Right kidney (tissue), 1 donor: ENCODE results near the gene SIL1.
"Not testable (repeated sequence)": the region's sequence is repeated elsewhere in the genome, so short reads cannot be mapped to it uniquely, and the experiment has no call there.

Experiments
- DNase-seq: peaks from one replicate; pipeline ENCODE4 v3.0.0-alpha.2; 2016

Gene SIL1

DNA sequence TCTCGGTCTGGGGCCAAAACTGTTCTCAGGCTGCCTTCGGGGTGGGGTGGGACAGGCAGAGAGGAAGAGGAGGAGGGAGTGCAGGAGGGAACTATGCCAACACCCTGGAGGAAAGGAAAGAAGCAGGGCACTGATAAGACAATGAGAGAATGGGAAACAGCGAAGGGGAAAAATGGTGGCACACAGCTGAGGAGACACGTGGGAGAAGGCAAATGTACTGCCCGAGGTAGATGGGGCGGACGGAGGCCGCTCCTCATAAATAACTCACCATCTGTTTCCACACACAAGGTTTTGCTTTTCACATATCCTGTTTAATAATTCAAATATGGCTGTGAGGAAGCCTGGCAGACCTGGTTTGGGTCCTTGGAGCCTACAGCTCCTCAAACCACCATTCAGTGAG lies 174.9 kb downstream of the SIL1 start:
- no peak for DNase-seq

DNA sequence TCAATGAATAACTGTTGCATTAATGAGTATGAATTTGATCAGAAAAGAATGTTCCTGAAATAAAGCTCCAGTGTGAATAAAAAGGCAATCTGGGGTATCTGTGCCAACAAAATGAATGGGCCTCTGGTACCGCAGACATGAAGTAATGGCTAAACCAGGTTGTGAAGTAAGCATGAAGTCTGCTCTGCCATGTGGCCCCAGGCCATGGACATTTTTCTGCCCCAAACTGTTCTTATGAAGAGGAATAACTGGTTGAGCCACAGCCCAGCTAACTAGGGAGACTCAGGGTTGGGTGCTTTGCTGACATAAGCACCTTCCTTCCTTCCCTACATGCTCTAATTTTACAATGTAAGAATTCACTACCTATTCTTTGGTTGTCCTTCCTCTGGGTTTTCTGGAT lies 175.6 kb downstream of the SIL1 start:
- no peak for DNase-seq

DNA sequence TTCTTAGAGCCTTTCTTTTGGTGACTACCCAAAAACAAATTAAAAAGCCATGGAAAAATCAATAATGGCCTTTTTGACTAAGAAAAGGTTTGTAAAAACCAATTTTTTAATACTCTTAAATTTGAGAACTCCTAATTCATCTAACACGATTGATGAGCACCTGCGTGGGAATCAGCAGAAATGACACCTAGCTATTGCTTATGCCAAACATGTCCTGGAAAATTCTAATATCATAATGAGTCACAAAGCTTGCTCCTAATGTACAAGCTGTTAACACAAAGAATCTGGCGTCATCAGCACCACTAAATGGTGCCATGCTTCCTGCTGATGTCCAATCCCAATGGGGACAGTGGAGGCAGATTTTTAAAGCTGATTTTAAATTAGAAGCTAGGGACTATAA lies 176.8 kb downstream of the SIL1 start:
- no peak for DNase-seq

DNA sequence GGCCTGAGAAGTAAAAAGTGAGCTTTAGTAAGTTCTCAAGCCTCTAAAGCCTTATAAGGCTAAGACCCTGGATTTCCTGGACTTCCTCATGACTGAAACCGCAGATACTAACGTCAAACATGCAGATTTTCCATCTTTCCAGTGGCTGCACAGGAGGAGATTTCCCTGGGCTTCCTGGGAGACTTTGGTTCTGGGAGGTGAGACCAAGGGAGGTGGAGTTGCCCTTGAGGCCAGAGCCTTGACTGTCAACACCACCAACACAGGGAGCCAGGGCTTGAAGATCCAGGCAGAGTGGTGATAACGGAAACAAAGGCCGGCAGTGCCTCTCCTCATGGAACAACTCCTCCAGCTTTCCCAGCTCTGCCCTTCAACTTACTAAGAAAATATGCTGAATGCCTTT lies 178.3 kb downstream of the SIL1 start:
- no peak for DNase-seq

DNA sequence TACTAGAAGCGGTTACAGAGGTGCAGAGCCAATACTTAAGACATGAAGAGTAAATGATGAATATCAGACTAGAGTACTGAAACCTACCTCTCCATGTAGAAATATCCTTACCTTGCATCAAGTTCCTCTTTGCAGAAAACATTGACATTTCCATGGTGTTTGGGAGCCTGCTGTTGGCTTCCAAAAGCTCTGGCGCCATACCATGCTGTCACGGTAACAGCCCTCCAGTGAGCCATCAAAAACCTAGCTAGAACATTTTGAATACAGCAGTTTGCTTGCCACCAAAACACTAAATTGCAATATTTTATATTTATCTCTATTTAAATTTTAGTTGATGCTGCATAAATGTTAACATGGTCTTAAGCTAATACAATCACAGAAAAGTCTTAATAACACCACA lies 179.0 kb downstream of the SIL1 start:
- DNase-seq, result no peak

DNA sequence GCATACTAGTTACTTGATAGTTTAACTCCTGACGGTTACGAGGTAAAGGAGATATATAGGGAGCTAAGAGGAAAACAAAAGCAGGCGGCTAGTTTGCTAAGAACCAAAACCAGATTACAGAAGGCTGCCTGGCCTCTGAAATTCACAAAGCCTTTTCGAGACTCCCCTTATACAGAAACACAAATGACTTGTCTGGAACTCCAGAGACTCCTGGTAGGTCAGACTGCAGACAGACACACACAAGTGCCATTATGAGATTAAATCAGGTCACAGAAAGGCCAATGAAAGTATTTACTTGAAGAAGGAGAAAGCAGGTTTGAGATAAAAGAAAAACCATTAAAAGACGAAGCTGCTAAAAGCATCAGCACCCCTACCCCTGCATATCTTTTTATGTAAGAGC lies 180.5 kb downstream of the SIL1 start:
- DNase-seq, result no peak

DNA sequence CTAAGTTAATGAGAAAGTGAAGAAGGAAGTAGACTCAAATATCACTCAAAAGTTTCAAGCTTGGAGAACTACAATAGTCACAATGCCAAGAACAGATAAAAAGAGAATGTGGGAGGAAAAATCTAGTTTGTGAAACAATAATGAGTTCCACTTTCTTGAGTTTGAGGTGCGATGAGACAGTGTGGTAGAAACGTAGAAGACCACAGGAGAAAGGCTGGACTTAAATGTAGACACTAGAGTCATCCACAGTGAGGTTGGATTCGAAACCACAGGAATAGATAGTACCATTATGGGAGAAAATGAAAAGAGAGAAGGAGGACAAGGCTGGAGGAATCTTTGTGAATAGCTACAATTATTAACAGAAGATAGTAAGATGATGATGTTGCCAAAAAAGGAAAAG lies 182.0 kb downstream of the SIL1 start:
- no peak for DNase-seq

DNA sequence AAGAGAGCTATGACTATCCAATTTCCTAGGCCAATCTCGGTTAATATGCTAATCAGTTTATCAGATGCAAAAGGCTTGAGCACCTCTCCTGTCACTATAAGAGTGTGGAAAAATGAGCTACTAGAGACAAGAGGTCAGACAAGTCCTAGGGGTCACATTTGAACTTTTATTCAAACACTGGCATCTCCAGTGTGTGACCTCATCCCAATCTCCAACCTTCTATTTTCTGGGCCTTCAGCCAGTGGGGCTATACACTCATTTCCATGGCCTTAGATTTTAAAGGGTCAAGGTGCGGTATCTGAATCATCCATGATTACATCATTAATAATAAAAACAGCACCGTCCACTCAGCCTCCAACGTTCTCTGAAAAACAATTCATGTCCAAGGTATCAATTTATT lies 183.4 kb downstream of the SIL1 start:
- DNase-seq, result no peak

DNA sequence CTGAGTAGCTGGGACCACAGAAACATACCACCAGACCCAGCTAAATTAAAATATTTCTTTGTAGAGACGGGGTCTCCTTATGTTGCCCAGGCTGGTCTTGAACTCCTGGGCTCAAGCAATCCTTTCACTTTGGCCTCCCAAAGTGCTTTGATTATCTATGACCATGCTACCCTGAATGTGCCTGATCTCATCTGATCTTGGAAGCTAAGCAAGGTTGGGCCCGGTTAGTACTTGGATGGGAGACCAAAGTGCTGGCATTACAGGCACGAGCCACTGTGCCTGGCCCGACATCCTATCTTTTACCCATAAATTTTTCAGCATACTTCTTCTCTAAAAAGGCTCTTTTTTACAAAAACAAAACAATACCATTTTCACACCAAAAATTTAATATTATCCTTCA lies 186.0 kb downstream of the SIL1 start:
- no peak for DNase-seq

DNA sequence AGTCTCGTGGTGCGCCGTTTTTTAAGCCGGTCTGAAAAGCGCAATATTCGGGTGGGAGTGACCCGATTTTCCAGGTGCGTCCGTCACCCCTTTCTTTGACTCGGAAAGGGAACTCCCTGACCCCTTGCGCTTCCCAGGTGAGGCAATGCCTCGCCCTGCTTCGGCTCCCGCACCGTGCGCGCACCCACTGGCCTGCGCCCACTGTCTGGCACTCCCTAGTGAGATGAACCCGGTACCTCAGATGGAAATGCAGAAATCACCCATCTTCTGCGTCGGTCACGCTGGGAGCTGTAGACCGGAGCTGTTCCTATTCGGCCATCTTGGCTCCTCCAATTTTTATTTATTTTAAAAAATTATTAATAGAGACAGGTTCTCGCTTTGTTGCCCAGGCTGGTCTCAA lies 187.0 kb downstream of the SIL1 start:
- not testable (repeated sequence) for DNase-seq

DNA sequence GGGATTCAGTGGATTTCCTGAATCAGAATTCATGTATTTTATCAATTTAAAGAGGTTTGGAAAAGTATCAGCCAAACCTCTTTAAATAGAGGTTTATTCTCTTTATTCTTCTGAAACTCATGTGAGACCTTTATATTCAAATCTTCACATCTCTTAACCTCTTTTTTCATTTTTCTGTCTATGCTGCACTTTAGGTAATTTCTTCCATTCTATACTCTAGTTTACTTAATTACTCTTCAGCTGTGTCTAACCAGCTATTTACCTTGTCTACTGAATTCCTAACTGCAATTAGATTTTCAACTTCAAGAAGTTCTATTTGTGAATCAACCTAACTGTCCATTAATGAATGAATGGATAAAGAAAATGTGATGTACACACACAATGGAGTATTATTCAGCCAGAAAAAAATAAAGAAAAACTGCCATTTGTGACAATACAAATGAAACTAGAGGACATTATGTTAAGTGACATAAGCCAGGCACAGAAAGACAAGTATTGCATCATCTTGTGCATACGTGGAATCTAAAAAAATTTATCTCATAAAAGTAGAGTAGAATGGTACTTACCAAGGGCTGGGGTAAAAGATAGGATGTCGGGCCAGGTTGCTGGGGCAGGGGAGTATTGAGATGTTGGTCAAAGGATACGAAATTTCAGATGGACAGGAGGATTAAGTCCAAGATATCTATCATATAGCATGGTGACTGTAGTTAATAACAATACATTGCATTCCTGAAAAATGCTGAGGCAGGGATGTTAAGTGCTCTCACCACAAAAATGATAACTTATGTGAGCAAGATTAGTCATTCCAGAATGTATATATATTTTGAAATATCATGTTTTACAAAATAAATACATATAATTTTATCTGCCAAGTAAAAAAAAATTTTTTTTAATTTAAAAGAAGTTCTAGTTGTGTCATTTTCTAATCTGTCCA lies 193.5 kb downstream of the SIL1 start:
- no peak for DNase-seq

DNA sequence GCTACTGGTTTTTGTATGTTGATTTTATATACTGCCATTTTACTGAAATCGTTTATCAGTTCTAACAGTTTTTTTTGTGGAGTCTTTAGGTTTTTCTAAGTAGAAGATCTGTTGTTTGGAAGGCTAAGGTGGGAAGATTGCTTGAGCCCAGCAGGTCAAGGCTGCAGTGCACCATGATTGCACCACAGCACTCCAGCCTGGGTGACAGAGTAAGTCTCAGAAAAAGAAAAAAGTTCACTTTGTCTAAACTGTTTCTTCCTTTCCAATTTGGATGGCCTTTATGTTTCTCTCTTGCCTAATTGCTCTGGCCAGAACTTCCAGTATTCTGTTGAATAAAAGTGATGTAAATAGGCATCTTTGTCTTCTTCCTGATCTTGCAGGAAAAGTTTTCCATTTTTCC lies 198.5 kb downstream of the SIL1 start:
- no peak for DNase-seq

DNA sequence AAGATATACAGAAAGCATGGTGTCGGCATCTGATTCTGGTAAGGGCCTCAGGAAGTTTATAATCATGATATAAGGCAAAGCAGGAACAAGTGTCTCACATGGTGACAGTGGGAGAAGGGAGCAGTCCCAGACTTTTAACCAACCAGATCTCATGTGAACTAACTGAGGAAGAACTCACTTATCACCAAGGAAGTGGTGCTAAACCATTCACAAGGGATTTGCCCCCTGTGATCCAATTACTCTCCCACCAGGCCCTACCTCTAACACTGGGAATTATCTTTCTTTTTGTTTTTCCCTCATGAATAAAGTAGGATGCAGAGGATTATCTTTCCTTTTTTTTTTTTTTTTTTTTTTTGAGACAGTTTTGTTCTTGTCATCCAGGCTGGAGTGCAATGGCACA lies 199.6 kb downstream of the SIL1 start:
- DNase-seq, result no peak

DNA sequence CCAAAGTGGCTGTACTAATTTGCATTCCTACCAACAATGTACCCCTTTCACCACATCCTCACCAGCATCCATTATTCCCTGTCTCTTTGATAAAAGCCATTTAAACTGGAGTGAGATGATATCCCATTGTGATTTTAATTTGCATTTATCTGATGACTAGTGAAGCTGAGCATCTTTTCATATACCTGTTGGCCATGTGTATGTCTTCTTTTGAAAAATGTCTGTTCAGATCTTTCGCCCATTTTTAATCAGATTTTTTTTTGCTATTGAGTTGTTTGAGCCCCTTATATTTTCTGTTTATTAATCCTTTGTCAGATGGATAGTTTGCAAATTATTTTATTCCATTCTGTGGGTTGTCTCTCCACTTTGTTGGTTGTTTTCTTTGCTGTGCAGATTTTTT lies 202.0 kb downstream of the SIL1 start:
- DNase-seq, result no peak

DNA sequence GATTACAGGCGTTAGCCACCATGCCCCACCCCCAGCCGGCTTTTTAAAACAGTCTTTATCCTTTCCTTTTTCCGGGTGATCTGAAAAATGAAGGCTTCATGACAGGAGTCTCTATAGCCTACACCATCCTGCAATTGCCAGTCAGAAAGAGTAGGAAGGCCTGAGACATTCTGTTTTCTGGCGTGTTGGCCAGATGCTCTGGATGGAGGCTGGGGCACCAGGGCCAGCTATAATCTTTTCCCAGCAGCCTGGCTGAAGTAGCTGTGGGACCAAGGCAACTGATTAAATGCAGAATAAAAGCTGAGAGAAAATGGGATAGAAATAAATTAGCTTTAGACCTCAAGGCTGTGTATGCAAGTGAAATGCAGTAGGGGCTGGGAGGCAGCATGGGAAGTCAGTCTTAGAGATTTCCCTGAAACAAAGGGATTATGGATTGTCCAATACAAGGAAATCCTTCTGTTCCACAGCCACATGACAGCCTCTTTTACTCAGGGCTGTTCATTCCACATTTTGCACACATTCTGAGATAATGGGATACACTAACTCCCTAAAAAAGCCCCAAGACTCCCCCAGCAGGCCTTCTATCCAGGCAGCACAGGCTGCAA lies 207.1 kb downstream of the SIL1 start:
- no peak for DNase-seq

DNA sequence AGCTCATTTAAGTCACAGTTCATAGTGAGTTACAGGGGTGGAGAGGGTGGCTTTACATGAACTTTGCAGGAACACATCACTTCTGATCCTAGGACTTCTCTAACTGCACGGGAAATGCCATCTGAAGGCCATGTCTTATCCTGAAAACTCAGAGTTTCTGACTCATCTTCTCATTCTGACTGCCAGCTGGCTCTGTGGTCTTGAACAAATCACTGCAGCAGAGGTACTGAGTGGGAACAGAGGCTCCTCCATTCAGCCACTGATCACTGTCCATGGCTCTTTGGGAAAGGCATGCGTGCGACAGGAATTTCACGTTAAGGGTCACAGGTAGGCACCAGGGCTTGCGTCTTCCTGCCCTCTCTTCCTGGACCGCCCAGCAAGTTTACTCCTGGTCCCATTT lies 208.4 kb downstream of the SIL1 start:
- no peak for DNase-seq

DNA sequence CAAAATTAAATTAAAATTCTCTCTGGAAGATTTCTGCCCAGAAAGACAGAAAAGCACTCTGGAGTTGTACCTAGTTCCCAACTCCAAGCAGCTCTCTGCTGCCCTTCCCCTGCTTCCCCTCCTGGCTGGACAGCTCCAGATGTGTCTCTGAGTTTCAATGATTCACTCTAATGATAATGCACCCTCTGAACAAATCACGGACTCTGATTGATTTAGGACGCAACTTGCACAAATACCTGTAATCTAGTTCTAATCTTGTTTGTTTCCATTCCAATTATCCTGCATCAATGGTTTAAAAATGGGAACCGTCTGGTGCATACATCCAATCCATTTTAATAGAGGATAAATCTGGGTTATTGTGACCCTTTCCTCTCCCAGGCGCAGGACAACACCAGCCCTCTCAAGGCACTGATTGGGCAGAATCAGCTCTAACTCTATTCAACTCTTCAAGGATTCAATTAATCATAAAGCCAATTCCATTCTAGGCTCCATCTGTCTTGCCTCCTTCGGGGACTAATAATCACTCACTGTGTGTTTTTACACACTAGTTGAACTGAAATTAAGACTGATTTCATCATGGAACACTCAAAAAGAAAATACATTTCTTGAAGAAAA lies 211.9 kb downstream of the SIL1 start:
- no peak for DNase-seq

DNA sequence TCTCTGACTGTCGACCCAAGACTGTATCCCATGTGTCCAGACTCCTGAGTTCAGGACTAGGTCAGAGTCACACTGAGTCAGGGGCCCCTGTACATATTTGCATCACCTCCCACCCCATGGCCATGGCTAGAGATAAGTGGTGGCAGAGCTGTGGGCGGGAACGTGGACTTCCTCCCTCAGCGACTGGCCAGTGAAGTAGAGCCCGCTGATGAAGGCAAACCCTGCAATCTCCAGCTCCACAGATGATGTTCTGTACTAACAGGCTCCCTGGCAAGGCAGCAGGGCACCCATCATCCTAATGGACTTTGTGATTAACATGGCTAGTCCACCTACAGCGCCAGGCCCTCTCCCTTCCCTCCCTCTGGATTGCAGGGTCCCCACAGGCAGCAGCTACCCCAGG lies 212.5 kb downstream of the SIL1 start:
- DNase-seq, result no peak

DNA sequence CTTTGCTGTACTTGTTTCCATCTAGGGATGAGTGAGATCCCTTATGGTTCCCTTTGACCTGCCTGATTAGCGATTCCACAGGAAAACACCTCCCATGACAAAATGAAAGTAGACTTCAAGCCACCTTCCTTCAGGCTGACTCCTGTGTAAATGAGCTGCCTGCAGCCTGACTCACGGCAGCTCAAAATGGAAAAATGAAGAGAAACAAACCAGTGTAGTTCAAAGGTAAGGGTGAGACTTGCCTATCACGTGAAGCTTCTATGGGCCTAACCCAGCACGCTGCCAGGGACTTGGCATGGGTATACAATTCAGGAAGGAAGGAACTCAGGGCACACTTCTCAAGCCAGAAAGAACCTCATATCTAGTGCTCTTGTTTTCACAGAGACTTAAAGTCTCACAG lies 212.9 kb downstream of the SIL1 start:
- DNase-seq, result no peak

DNA sequence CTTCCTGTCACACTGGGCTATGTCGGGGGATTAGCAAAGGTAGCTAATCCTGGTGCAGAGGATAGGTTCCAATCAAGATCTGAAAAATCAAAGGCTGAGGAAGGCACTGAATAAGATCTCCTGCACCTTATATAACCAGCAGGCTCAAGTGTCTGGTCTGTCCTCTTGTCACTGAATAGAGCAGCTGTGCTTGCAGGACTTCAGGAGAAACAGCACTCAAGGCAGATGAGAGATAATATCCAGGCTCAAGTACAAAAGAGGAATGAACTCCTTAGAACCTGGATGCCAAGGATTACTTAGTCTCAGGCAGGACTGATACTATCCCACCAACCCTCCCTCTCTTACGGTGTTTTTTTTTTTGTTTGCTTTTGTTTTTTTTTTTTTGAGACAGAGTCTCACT lies 214.2 kb downstream of the SIL1 start:
- no peak for DNase-seq

DNA sequence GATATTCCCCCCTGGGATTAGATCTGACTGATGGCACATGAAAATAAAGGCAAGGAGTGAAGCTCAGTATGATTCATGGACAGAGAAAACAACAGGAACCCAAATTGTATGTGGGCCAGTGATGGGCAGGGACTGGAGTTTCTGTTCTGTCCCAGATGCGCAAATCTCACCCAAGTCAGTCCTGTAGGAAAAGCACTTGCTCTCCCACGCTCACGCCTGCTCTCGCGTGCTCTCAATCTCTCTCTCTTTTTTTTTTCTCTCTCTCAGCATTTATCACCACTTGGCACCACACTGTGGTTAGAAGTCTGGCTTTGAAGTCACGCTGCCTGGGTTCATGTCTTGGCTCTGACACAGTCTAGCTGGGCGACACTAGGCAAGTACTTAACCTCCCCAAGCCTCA lies 216.6 kb downstream of the SIL1 start:
- DNase-seq, result no peak

DNA sequence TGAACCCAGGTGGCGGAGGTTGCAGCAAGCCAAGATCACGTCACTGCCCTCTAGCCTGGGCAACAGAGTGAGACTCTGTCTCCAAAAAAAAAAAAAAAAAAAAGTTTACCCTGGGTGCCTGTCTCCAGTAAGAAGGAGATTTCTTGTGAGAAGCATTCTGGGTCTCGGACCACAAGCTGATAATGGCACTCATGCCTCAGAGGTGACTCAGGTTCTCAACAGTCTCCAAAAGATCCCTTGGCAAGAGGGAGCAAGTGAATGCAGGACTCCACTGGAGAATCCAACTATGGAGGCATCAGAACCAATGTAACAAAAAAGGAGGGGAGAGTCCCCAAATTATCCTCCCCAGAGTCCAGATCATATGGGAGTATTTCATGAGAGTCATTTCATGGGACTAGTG lies 217.0 kb downstream of the SIL1 start:
- DNase-seq, result no peak

DNA sequence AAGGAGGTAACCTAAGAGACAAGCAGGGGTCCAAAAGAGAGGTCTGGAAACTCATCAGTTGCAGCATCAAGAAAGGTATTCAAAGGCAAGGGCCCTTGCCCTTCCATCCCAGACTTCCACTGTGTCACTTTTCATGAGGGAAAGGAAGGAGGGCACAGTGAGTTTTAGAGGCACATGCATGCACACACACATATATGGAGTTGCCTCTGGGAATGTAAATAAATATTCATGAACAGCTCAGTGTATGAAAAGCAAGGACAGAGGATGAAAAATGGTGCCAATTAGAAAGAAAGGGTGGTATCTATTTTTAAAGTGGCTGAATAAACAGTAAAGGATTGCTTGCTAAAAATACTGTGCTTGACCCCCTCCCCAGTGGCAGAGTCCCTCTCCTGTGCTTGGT lies 217.7 kb downstream of the SIL1 start:
- DNase-seq, result no peak
